RCC 7860 (cell line): ENCODE data around the gene LRMDA.

Experiments
- DNase-seq: peaks from one replicate; pipeline ENCODE4 v3.0.0-alpha.2; 2015; ENCODE audit warnings: low spot score
- FAIRE-seq: peaks from 2 replicates; lab custom pipeline; 2012; peaks lifted over from hg19 to GRCh38; lab: Jason Lieb, UNC

Gene LRMDA

GRCh38 chr10:76375761-76376160 lies 944.3 kb downstream of the LRMDA start:
- DNase-seq (no peak), FAIRE-seq (no peak)

GRCh38 chr10:76382381-76382851 lies 951.0 kb downstream of the LRMDA start:
- no peak for FAIRE-seq
- no peak for DNase-seq

GRCh38 chr10:76388321-76389023 lies 957.0 kb downstream of the LRMDA start:
- DNase-seq, result no peak
- FAIRE-seq, result no peak

DNA sequence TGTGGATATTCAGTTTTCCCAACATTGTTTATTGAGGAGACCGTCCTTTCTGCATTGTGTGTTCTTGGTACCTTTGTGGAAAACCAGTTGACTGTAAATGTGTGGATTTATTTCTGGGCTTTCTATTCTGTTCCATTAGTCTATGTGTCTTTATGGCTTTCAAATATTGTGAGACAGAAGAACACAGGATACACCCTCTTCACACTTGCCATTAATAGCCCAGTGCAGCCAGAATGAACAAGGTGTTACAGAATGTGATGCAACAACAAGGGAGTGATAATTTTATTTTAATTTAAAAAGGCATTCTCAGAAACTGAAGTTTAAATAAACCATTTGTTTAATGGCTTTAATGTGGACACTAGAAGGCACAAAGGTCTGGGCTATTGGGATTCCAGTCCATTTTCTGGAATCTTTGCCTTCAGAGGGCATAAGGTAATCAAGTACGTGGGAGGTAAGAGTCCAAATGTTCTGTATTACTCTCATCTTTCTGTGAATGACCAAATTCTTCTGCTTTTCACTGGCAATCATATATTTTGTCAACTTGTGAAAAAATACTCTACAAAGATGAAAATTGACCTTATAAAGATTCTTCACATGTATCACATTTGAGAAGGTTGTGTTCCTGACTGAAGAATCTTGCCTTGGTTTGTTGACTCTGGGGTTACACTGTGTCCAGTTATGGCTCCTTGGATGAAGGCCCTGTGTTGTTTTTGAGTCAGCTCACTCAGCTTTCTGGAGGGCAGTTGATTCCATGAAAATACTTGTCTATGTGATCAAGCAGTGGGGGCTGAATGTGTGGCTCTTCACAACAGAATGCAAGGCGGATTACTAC lies 962.7 kb downstream of the LRMDA start:
- DNase-seq (no peak), FAIRE-seq (no peak)

DNA sequence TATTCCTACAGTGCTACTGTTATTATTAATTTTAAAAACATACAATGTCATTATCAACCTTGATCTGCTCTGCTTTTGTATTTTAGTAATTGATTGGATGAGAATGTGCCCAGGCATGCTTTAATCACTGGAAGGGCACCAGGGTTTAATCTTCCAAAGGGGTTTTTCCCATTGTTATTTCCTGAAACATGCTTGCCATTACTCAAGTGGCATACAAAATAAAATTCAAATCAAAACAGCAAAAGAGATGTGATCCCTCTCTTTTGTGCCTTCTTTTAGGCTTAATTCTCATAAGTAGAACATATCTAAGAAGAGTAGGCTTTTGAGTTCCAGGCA lies 963.3 kb downstream of the LRMDA start:
- no peak for FAIRE-seq
- no peak for DNase-seq

- no peak for FAIRE-seq
Observed at GRCh38 chr10:76395251-76395650, 963.8 kb downstream of the LRMDA start.

GRCh38 chr10:76396134-76396533 lies 964.7 kb downstream of the LRMDA start:
- FAIRE-seq (no peak), DNase-seq (no peak)

More at GRCh38 chr10:76395251-76395650, 963.8 kb downstream of the LRMDA start:
- DNase-seq, result no peak

- DNase-seq (no peak), FAIRE-seq (no peak)
Observed at GRCh38 chr10:76397181-76398042, 966.0 kb downstream of the LRMDA start.

DNA sequence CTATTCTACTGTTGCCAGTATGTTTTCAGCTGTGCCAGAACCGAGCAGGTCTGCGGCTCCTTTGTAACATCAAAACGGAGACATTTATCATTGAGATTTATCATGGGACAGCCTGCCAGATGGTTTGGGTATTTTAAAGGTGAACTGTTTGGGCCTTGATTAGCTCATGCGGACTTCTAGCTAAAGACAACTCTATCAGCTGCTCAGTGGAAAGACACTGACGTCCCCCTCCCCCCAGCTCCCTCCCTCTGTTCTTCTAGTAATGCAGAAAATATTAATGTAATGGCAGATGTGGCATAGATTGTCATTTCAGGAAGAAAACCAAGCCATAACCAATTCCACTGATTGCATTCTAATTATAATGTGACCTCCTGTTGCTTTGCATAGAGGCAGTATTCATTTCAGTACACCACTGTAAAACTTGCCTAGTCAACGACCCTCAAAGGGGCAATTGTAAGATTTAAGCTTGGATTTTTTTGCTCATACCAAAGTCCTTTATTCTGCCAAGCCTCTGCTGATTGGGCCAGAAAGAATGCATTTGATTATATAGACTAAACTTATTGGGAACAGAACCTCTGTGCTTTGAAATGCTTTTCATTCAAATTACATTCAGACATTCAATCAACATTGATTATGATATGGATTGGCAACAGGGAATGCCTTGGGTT lies 966.8 kb downstream of the LRMDA start:
- FAIRE-seq, result no peak
- no peak for DNase-seq

GRCh38 chr10:76399226-76399625 lies 967.8 kb downstream of the LRMDA start:
- DNase-seq, result no peak
- FAIRE-seq, result no peak

DNA sequence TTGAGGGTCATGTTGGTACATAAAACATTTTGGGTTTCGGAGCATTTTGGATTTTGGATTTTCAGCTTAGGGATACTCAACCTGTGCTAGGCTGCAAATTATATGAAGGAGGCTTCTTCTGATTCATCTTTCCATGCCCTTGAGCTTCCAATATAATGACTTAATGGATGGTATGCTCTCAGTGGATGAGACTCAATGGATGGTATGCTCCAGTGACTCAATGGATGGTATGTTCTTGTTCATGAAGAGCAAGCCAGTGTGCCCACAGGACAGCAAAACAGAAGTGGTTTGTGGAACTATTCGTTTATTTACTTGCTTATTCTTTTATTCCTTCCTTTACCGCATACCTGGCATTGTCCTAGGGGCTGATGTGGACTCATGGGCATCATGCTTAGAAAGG lies 969.6 kb downstream of the LRMDA start:
- no peak for DNase-seq
- FAIRE-seq, result no peak

DNA sequence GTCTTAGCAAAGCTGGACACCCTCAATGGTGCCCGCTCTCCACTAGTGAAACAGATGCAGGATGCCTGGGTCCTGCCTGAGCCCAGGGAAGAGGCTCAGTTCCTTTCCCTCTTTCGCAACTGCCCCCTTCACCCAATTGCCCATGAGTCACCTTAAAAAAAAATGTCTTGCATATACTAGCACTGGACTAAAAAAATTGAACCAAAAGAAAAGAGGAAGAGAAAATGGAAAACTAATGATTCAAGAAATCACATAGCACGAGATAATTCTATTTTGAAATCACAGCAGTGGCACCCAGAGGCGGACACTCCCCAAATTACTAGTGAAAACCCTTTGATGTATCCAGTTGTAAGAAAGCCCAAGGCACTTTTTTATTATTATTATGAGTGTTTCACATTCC lies 972.5 kb downstream of the LRMDA start:
- DNase-seq (no peak), FAIRE-seq (no peak)

- DNase-seq, result no peak
- FAIRE-seq, result no peak
Observed at GRCh38 chr10:76404531-76404930, 973.1 kb downstream of the LRMDA start.

GRCh38 chr10:76405922-76406321 lies 974.5 kb downstream of the LRMDA start:
- DNase-seq (no peak), FAIRE-seq (no peak)

DNA sequence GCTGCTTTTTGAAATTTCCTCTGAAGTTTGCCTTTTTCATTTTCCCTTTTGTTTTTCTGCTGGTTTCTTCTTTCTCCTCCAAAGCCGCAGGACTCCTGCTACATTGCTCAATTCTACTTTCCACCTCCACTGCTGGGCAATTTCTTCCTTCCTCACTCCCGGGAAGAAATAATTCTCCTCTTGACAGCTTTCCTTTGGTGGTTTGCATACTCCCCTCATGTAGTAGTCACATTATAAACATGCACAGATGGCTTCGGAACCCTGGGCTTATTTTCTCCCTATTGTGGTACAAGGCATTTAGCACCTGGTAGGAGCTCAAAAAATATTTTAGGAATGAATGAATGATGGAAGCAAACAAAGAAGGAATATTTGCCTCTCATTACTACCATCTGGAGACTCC lies 977.2 kb downstream of the LRMDA start:
- FAIRE-seq, result no peak
- DNase-seq, result no peak

GRCh38 chr10:76411729-76412435 lies 980.5 kb downstream of the LRMDA start:
- DNase-seq (no peak), FAIRE-seq (no peak)

- DNase-seq (no peak), FAIRE-seq (no peak)
Observed at GRCh38 chr10:76415554-76415953, 984.1 kb downstream of the LRMDA start.

GRCh38 chr10:76416642-76417041 lies 985.2 kb downstream of the LRMDA start:
- no peak for DNase-seq
- no peak for FAIRE-seq

- FAIRE-seq (peak; percentile 16), DNase-seq (no peak)
Observed at GRCh38 chr10:76420725-76421124, 989.3 kb downstream of the LRMDA start.

DNA sequence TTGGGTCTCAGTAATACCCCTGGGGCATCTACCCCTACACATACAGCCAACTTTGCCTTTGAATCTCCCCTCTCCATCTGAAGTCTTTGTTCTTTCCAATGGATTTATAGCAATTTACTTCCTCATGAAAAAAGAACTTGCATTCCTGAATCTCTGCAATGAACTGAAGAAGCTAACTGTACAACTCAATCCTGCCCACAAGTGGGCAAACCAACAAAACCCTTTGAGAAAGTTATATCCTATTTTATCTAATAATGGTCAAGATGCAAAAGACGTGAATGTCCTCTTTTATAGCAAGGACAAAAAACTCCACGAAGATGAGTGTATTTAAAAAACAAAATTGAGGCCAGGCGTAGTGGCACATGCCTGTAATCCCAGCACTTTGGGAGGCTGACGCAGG lies 991.3 kb downstream of the LRMDA start:
- no peak for FAIRE-seq

More for the DNA sequence above, 991.3 kb downstream of the LRMDA start:
- DNase-seq, result no peak
